GM19395 (cell line): ENCODE measurements around the gene REELD1.

Experiments used
- ATAC-seq: cut with Tn5 transposase; IDR thresholded peaks from one replicate; pipeline ENCODE4 v1.9.1; 2021; ENCODE audit warnings: mild to moderate bottlenecking, moderate library complexity; ENCODE audit not compliant: unreplicated experiment

REELD1 gene

GRCh38 chr4:146214238-146214637 lies at the start of gene REELD1:
REELD1 (plus strand) TSS chr4:146214538; CDS start chr4:146216953, 2,415 bp downstream.
- no peak for ATAC-seq

GRCh38 chr4:146165221-146165620 lies 49.1 kb upstream of the REELD1 start:
- no peak for ATAC-seq

- ATAC-seq: no peak
These were observed 48.5 kb upstream of the REELD1 start for GRCh38 chr4:146165840-146166239.

- ATAC-seq: no peak
These were observed 44.2 kb upstream of the REELD1 start for GRCh38 chr4:146170149-146170548.

GRCh38 chr4:146175541-146176453 lies 38.5 kb upstream of the REELD1 start, which contains the start of gene LSM6:
LSM6 (plus strand) TSS chr4:146175718; CDS start chr4:146182922, 7,204 bp downstream.
- ATAC-seq: peak; percentile 92

- ATAC-seq: no peak
These were observed 37.4 kb upstream of the REELD1 start for GRCh38 chr4:146176891-146177290.

GRCh38 chr4:146178126-146178525 lies 36.2 kb upstream of the REELD1 start:
- ATAC-seq: no peak

GRCh38 chr4:146179784-146180370 lies 34.5 kb upstream of the REELD1 start:
- ATAC-seq: no peak

- no peak for ATAC-seq
These were observed 31.9 kb upstream of the REELD1 start for GRCh38 chr4:146182443-146182842.

- ATAC-seq: no peak
These were observed 31.1 kb upstream of the REELD1 start for GRCh38 chr4:146183209-146183608.

- ATAC-seq: no peak
These were observed 28.3 kb upstream of the REELD1 start for GRCh38 chr4:146186041-146186440.

GRCh38 chr4:146186596-146186995 lies 27.7 kb upstream of the REELD1 start:
- no peak for ATAC-seq

- no peak for ATAC-seq
These were observed 23.9 kb upstream of the REELD1 start for GRCh38 chr4:146190456-146190855.

GRCh38 chr4:146191766-146192458 lies 22.4 kb upstream of the REELD1 start:
- no peak for ATAC-seq

- ATAC-seq: no peak
These were observed 20.7 kb upstream of the REELD1 start for GRCh38 chr4:146193628-146194027.

- no peak for ATAC-seq
These were observed 20.1 kb upstream of the REELD1 start for GRCh38 chr4:146194212-146194611.

- ATAC-seq: no peak
These were observed 11.7 kb upstream of the REELD1 start for GRCh38 chr4:146202665-146203064.

GRCh38 chr4:146207410-146207809 lies 6.9 kb upstream of the REELD1 start:
- ATAC-seq: no peak

GRCh38 chr4:146210890-146211289 lies 3.4 kb upstream of the REELD1 start:
- ATAC-seq: no peak

- no peak for ATAC-seq
These were observed 2.9 kb upstream of the REELD1 start for GRCh38 chr4:146211440-146211839.

GRCh38 chr4:146212781-146213180 lies 1.6 kb upstream of the REELD1 start:
- no peak for ATAC-seq

- ATAC-seq: no peak
These were observed 8.0 kb downstream of the REELD1 start for GRCh38 chr4:146222313-146222712.
